HuH-7 (cell line): Measurements from ENCODE around the gene CDCP1.
"Not testable (repeated sequence)": the region's sequence is repeated elsewhere in the genome, so short reads cannot be mapped to it uniquely, and the experiment has no call there.

Experiments
- DNase-seq: peaks from one replicate; pipeline ENCODE4 v3.0.0; 2011; ENCODE audit warnings: low spot score

Gene CDCP1

DNA sequence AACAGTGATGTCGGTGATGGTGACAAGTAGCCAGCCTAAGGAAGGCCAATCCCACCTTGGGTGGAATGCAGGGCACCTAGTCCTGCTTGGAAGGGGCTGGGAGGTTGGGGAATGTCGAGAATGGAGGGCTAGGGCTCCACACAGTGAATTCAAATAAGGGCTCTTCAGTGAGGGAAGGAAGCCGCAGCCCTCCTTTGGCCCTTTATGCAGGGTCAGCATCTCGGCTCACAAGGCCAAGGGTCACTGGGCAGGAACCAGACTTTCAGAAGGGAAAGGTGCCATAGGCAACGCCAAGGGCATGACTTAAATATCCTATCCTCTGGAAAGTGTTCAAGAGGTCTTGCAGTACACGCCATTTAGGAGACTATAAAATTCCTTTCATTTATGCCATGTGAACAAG is 63.2 kb downstream of the CDCP1 start:
- DNase-seq: no peak

- no peak for DNase-seq
These were observed 64.0 kb downstream of the CDCP1 start for GRCh38 chr3:45082142-45082538.

- no peak for DNase-seq
These were observed 64.6 kb downstream of the CDCP1 start for GRCh38 chr3:45081506-45082141.

- no peak for DNase-seq
These were observed 65.4 kb downstream of the CDCP1 start for GRCh38 chr3:45080824-45081223.

DNA sequence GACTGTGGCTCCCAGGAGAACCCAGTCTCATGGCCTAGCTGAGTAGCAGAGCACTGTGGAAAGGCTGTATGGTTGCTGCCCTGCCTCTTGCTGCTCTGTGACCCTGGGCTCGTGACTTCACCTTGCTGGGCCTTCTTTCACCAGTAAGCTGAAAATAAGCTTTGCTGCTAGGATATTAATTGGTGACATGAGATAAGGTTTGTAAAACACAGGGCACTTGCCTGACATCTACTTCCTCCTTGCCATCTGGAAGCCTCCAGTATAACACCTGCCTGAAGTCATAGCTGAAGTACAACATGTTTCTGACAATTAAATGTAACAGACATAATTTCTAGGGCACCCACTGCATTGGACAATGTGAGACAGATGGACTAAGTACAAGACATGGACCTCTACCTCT is 66.5 kb downstream of the CDCP1 start:
- DNase-seq: no peak

GRCh38 chr3:45078910-45079522 is 67.2 kb downstream of the CDCP1 start:
- DNase-seq: peak; percentile 62

GRCh38 chr3:45078256-45078655 is 67.9 kb downstream of the CDCP1 start:
- not testable (repeated sequence) for DNase-seq

DNA sequence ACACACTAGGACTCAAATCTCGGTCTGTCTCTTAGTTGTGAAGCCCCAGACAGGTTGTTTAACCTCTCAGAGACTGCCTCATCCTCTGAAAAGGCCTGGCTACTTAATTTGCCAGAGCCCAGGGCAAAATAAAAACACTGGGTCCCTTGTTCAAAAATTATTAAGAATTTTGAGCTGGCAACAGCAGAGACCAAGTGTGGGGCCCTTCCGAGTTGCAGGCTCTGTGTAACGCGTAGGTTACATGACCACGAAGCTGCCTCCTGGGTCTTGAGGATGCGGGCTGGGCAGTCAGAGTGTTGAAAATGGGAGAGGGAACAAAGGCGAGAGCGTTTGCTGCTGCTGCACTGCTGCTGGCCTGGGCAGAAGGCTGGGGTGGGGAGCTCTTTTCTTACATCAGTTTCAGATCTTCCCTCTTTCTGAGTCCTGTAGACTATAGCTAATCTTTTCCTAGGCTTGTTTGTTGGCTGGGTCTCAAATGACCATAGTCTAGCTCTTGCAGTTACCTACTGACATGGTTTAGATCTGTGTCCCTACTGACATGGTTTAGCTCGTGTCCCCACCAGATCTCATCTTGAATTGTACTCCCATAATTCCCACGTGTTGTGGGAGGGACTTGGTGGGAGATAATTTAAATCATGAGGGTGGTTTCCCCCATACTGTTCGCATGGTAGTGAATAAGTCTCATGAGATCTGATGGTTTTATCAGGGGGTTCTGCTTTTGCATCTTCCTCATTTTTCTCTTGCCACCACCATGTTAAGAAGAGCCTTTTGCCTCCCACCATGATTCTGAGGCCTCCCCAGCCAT is 70.2 kb downstream of the CDCP1 start:
- no peak for DNase-seq

- no peak for DNase-seq
These were observed 75.1 kb downstream of the CDCP1 start for GRCh38 chr3:45071075-45071474.

- DNase-seq: no peak
These were observed 78.2 kb downstream of the CDCP1 start for GRCh38 chr3:45067941-45068340.

- no peak for DNase-seq
These were observed 78.7 kb downstream of the CDCP1 start for GRCh38 chr3:45067486-45067885.

GRCh38 chr3:45066109-45066801 is 79.9 kb downstream of the CDCP1 start:
- no peak for DNase-seq

- no peak for DNase-seq
These were observed 80.8 kb downstream of the CDCP1 start for GRCh38 chr3:45065373-45065720.

DNA sequence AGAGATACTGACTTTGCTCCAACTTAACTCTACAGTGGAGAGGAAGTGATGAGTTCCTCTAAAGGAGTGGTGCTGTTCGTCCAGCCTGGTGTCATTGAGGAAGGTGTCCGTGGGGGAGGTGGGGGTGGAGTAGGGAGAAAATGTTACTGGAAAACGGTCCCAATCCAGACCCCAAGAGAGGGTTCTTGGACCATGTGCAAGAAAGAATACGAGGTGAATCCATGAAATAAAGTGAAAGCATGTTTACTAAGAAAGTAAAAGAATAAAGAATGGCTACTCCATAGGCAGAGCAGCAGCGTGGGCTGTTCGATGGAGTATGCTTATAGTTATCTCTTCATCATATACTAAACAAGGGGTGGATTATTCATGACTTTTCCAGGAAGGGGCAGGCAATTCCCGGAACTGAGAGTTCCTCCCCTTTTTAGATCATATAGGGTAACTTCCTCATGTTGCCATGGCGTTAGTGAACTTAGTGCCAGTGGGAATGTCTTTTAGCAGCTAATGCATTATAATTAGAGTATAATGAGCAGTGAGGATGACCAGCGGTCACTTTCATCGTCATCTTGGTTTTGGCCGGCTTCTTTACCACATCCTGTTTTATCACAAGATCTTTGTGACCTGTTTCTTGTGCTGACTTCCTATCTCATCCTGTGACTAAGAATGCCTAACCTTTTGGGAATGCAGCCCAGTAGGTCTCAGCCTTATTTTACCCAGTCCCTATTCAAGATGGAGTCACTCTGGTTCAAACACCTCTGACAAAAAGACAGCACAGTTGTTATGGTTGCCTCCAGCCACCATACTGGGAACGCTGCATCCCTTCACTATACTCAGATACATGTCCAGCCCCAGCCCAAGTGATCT is 81.4 kb downstream of the CDCP1 start:
- no peak for DNase-seq

- DNase-seq: no peak
These were observed 83.5 kb downstream of the CDCP1 start for GRCh38 chr3:45062697-45063070.

DNA sequence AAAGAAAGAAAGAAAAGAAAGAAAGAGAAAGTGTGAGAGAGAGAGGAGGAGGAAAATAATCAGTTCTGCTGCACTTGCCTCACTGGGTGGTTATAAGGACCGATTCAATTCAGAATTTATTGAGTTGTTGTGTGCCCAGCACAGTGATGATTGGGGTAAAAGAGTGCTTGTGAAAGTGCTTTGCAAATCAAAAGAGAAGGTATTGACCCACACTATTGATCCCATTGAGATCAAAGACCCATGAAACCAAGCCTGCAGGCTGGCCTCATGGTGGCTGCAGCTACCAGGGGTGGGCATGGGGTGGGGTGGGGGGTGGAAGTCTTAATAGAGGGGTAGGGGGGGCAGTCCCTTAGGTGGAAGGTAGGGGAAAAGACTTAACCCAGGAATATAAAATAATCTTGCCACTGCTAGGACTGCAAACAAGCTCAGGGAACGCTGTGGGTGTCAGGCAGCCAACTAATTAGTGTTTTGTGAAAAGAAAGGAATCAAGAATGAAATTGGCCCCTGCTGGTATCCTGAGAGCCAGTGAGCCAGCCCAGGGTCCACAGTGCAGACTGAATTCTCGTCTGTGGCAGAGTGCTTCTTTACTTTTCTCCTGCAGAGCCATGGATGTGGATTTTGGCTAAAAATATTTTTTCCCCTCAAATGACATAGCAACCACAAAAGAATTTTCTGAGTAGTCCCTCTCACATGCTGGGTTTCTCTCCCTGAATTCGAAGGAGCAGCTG is 85.8 kb downstream of the CDCP1 start:
- no peak for DNase-seq

DNA sequence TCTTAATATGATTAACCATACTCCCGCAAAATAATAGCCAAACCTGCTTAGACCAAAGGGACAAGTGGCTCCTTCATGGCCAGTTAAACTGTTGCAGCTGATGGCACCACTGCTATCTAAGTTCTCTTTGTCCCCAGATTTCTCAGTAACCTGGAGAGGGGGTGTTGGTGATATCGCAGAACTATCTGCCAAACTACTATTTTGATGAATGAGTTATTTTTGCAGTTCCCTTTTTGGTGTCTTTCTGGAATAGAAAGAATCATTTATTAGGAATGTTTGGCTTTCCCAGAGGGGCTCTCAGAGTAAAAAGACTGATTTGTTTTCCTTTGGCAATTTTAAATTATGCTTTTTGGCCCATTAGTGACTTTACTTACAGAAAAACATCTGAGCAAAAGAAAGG is 87.0 kb downstream of the CDCP1 start:
- DNase-seq: no peak

- no peak for DNase-seq
These were observed 88.6 kb downstream of the CDCP1 start for GRCh38 chr3:45057557-45057956.

DNA sequence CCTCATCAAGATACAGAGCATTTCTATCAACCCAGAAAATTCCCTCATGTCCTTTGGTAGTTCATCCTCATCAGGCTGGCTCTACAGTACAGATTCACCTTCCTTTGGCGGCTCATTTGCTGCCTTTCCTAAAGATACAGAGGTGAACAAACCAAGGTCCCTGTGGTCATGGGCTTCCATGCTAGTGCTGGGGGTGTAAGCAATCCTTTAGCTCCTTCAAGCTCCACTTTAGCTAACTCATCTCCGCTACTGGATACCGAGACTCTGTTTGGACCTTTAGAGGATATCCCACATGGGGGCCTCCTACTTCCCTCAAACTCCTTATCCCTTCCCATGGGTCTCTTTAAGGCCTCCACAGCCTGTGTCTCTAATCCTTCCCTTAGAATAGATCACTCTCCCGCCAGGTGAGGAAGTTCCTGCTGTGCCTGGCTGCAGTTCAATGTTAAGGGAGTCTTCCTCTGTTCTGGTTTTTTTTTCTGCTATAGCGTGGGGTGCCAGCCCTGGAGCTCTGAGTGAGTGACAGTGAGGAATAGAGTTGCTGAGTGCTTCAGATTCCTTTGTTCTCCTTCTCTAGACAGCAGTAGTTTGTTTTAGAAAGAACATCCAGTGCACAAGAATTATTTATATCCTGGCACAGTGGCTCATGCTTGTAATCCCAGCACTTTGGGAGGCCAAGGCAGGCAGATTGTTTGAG is 89.4 kb downstream of the CDCP1 start:
- no peak for DNase-seq

- DNase-seq: peak; percentile 50
These were observed 90.6 kb downstream of the CDCP1 start for GRCh38 chr3:45055411-45056143.
